GM23338 (cell line): ENCODE results near the gene DYNLT2B. TPM values are rescaled to one million over a fixed set of nuclear protein-coding genes. Genes with fewer than 3 reads are reported as not detected.
"Not testable (repeated sequence)": the region's sequence is repeated elsewhere in the genome, so short reads cannot be mapped to it uniquely, and the experiment has no call there.

Experiments
- ATAC-seq: fragments of 200-7000 bp; cut with Tn5 transposase; 3 replicates; pipeline ENCODE4 v1.9.1; 2020
- DNase-seq: peaks from one replicate; pipeline ENCODE4 v3.0.0-alpha.2; 2015; ENCODE audit warnings: low spot score
- H2AFZ ChIP-seq: fragments of 200-600 bp; sonication (generic); 2 replicates; pipeline ENCODE4 v1.8.0; 2016; ENCODE audit warnings: antibody characterized with exemption, mild to moderate bottlenecking, moderate library complexity
- H3F3A ChIP-seq: fragments of 200-600 bp; sonication (generic); replicated peaks from 2 replicates; pipeline ENCODE4 v1.8.0; 2017; ENCODE audit warnings: antibody characterized with exemption, mixed run types, low read depth
- H3K27ac ChIP-seq: fragments of 200-600 bp; sonication (generic); 2 replicates; pipeline ENCODE4 v1.6.1; 2016; ENCODE audit warnings: low read depth
- H3K27me3 ChIP-seq: fragments of 200-600 bp; sonication (generic); 2 replicates; pipeline ENCODE4 v1.8.0; 2016; ENCODE audit warnings: mild to moderate bottlenecking, mixed run types, moderate library complexity; ENCODE audit not compliant: insufficient read depth
- H3K36me3 ChIP-seq: fragments of 200-600 bp; sonication (generic); 2 replicates; pipeline ENCODE4 v1.8.0; 2016; ENCODE audit warnings: mild to moderate bottlenecking; ENCODE audit not compliant: insufficient read depth
- H3K4me1 ChIP-seq: fragments of 200-600 bp; sonication (generic); 2 replicates; pipeline ENCODE4 v1.8.0; 2016; ENCODE audit warnings: mild to moderate bottlenecking, moderate library complexity; ENCODE audit not compliant: insufficient read depth
- H3K4me2 ChIP-seq: fragments of 200-600 bp; sonication (generic); 2 replicates; pipeline ENCODE4 v1.7.1; 2017; ENCODE audit warnings: mixed run types
- H3K4me3 ChIP-seq: fragments of 200-600 bp; sonication (generic); 2 replicates; pipeline ENCODE4 v1.6.1; 2016; ENCODE audit warnings: mixed run types
- H3K79me2 ChIP-seq: fragments of 200-600 bp; sonication (generic); replicated peaks from 2 replicates; pipeline ENCODE4 v1.8.0; 2017; ENCODE audit warnings: mild to moderate bottlenecking; ENCODE audit not compliant: insufficient read depth
- H3K9me2 ChIP-seq: fragments of 200-600 bp; sonication (generic); 2 replicates; pipeline ENCODE4 v1.8.0; 2017; ENCODE audit not compliant: insufficient read depth
- H4K20me1 ChIP-seq: fragments of 200-600 bp; sonication (generic); replicated peaks from 2 replicates; pipeline ENCODE4 v1.8.0; 2017; ENCODE audit warnings: mild to moderate bottlenecking; ENCODE audit not compliant: insufficient read depth
- H3K27ac Mint-ChIP-seq: 2 replicates; pipeline ENCODE4 v1.8.0; 2020; ENCODE audit warnings: inconsistent platforms, mild to moderate bottlenecking, moderate library complexity, mixed read lengths
- H3K27me3 Mint-ChIP-seq: 3 replicates; pipeline ENCODE4 v1.8.0; 2022; ENCODE audit warnings: low read depth, mild to moderate bottlenecking, moderate library complexity, mixed read lengths, inconsistent platforms; ENCODE audit not compliant: insufficient read depth, poor library complexity
- H3K36me3 Mint-ChIP-seq: 3 replicates; pipeline ENCODE4 v1.8.0; 2021; ENCODE audit warnings: low read depth, mild to moderate bottlenecking, inconsistent platforms, moderate library complexity, mixed read lengths
- H3K4me1 Mint-ChIP-seq: 3 replicates; pipeline ENCODE4 v1.8.0; 2020; ENCODE audit warnings: mild to moderate bottlenecking, inconsistent platforms, mixed read lengths
- H3K4me3 Mint-ChIP-seq: 3 replicates; pipeline ENCODE4 v1.8.0; 2021; ENCODE audit warnings: moderate library complexity, mild to moderate bottlenecking, inconsistent platforms, mixed read lengths
- H3K9me3 Mint-ChIP-seq: 3 replicates; pipeline ENCODE4 v1.8.0; 2020; ENCODE audit warnings: moderate library complexity, mild to moderate bottlenecking, inconsistent platforms, mixed read lengths
- JUNB ChIP-seq: IDR thresholded peaks from one replicate; pipeline ENCODE4 v1.6.1; 2016; ENCODE audit warnings: antibody characterized with exemption; ENCODE audit not compliant: unreplicated experiment
- NANOG ChIP-seq: IDR thresholded peaks from 2 replicates; pipeline ENCODE4 v1.6.1; 2016; ENCODE audit warnings: antibody characterized with exemption, borderline replicate concordance
- polyA plus RNA-seq: library from polyadenylated mRNA; unstranded; fragments of >200 nt; fragmentation: Nextera tagmentation; extraction: Ambion mirVana; gene quantifications from 2 replicates; pipeline ENCODE4 v1.2.1, GENCODE V29; 2016
- total RNA-seq: library from RNA; depleted of rRNA; stranded (reverse); fragments of >200 nt; shearing (Covaris generic); gene quantifications from 2 replicates; pipeline ENCODE4 v1.2.3, GENCODE V29; 2014
- TF ChIP-seq, protein P1 (sequence below): fragments of 250-450 bp; sonication (Bioruptor Pico); IDR thresholded peaks from 2 replicates; pipeline ENCODE4 v1.5.0; 2020; ENCODE audit warnings: mild to moderate bottlenecking, moderate library complexity

Gene DYNLT2B
- total and polyA plus RNA-seq, 2 experiments from 2014 or later: 11.3 to 42.7 TPM

DNA sequence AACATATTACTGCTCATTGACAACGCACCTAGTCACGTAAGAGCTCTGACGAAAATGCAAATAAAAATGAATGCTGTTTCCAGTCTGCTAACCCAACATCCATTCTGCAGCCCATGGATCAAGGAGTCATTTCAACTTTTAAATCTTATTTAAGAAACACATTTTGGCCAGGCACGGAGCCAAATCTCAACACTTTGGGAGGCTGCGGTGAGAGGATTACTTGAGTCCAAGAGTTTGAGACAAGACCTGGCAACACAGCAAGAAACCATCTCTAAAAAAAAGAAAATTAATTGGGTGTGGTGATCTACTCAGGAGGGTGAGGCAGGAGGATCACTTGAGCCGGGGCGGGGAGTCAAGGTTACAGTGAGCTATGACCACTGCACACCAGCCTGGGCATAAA is 42.5 kb upstream of the DYNLT2B start (continued):
- TF ChIP-seq, protein P1, sequence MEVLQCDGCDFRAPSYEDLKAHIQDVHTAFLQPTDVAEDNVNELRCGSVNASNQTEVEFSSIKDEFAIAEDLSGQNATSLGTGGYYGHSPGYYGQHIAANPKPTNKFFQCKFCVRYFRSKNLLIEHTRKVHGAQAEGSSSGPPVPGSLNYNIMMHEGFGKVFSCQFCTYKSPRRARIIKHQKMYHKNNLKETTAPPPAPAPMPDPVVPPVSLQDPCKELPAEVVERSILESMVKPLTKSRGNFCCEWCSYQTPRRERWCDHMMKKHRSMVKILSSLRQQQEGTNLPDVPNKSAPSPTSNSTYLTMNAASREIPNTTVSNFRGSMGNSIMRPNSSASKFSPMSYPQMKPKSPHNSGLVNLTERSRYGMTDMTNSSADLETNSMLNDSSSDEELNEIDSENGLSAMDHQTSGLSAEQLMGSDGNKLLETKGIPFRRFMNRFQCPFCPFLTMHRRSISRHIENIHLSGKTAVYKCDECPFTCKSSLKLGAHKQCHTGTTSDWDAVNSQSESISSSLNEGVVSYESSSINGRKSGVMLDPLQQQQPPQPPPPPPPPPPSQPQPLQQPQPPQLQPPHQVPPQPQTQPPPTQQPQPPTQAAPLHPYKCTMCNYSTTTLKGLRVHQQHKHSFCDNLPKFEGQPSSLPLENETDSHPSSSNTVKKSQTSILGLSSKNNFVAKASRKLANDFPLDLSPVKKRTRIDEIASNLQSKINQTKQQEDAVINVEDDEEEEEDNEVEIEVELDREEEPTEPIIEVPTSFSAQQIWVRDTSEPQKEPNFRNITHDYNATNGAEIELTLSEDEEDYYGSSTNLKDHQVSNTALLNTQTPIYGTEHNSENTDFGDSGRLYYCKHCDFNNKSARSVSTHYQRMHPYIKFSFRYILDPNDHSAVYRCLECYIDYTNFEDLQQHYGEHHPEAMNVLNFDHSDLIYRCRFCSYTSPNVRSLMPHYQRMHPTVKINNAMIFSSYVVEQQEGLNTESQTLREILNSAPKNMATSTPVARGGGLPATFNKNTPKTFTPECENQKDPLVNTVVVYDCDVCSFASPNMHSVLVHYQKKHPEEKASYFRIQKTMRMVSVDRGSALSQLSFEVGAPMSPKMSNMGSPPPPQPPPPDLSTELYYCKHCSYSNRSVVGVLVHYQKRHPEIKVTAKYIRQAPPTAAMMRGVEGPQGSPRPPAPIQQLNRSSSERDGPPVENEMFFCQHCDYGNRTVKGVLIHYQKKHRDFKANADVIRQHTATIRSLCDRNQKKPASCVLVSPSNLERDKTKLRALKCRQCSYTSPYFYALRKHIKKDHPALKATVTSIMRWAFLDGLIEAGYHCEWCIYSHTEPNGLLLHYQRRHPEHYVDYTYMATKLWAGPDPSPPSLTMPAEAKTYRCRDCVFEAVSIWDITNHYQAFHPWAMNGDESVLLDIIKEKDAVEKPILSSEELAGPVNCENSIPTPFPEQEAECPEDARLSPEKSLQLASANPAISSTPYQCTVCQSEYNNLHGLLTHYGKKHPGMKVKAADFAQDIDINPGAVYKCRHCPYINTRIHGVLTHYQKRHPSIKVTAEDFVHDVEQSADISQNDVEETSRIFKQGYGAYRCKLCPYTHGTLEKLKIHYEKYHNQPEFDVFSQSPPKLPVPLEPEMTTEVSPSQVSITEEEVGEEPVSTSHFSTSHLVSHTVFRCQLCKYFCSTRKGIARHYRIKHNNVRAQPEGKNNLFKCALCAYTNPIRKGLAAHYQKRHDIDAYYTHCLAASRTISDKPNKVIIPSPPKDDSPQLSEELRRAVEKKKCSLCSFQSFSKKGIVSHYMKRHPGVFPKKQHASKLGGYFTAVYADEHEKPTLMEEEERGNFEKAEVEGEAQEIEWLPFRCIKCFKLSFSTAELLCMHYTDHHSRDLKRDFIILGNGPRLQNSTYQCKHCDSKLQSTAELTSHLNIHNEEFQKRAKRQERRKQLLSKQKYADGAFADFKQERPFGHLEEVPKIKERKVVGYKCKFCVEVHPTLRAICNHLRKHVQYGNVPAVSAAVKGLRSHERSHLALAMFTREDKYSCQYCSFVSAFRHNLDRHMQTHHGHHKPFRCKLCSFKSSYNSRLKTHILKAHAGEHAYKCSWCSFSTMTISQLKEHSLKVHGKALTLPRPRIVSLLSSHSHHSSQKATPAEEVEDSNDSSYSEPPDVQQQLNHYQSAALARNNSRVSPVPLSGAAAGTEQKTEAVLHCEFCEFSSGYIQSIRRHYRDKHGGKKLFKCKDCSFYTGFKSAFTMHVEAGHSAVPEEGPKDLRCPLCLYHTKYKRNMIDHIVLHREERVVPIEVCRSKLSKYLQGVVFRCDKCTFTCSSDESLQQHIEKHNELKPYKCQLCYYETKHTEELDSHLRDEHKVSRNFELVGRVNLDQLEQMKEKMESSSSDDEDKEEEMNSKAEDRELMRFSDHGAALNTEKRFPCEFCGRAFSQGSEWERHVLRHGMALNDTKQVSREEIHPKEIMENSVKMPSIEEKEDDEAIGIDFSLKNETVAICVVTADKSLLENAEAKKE (CRISPR knock-in tag): no peak

DNA sequence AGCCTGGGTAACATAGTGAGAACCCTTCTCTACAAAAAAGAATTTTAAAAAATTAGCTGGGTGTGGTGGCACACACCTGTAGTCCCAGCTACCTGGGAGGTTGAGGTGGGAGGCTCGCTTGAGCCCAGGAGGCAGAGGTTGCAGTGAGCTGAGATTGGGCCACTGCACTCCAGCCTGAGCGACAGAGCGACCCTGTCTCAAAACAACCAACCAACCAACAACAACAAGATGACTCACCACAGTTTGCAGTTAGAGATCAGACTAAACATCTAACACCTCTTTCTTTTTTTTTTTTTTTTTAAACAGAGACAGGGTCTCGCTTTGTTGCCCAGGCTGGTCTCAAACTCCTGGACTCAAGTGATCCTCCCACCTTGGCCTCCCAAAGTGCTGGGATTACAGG is 40.5 kb upstream of the DYNLT2B start:
- H3K36me3 ChIP-seq: peaks cover 24% of the 10 kb centered on the region
- H3K27ac Mint-ChIP-seq, H3K4me1 Mint-ChIP-seq: not testable (repeated sequence)

DNA sequence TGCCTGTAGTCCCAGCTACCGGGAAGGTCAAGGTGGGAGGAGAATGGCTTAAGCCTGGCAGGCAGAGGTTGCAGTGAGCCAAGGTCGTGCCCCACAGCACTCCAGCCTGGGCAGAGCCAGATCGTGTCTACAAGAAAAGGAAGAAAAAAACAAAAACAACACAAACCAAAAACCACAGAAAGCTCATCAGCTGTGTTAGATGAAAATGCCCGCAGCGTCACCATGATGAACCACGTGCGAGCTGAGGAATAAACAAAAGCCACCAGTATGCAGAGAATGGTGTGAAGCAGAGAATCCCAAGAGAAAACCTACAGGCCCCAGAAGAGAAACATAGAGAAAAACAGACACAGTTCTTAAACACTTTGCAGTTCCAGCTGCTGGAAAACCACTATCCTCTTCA is 39.9 kb upstream of the DYNLT2B start:
- no peaks in the 10 kb centered on the region for H3K4me1 Mint-ChIP-seq
- Histone ChIP-seq H2AFZ (no peak overlapping the region), H3K4me3 (no peak overlapping the region), H4K20me1 (peaks cover 14% of the 10 kb centered on the region; the same call in 1 of the 2 replicates), H3K79me2 (no peaks in the 10 kb centered on the region; the same call in 1 of the 2 replicates), H3K27me3 (no peaks in the 10 kb centered on the region), H3K27ac (no peak overlapping the region), H3K4me2 (no peak overlapping the region), H3K4me1 (no peaks in the 10 kb centered on the region), H3K36me3 (peaks cover 24% of the 10 kb centered on the region), H3K9me2 (no peaks in the 10 kb centered on the region), H3F3A (no peaks in the 10 kb centered on the region)
- ATAC-seq (no peak), DNase-seq (no peak)
- H3K27me3 Mint-ChIP-seq: peaks cover 5% of the 10 kb centered on the region
- no peaks in the 10 kb centered on the region for H3K9me3 Mint-ChIP-seq
- H3K36me3 Mint-ChIP-seq: peaks cover 75% of the 10 kb centered on the region
- H3K4me3 Mint-ChIP-seq: no peak overlapping the region
- no peak overlapping the region for H3K27ac Mint-ChIP-seq
- no peak for TF ChIP-seq NANOG
- TF ChIP-seq, protein P1 (CRISPR knock-in tag): no peak
- no peak for TF ChIP-seq JUNB

More for the DNA sequence above, 40.5 kb upstream of the DYNLT2B start:
- not testable (repeated sequence) for H3K79me2 ChIP-seq, H3K9me3 Mint-ChIP-seq, H3K4me3 Mint-ChIP-seq, H3K27me3 ChIP-seq, H3K9me2 ChIP-seq, DNase-seq, H3K4me1 ChIP-seq, H3F3A ChIP-seq, H3K27me3 Mint-ChIP-seq, H2AFZ ChIP-seq, H3K4me3 ChIP-seq, H3K27ac ChIP-seq, ATAC-seq, H3K4me2 ChIP-seq
- peaks cover 14% of the 10 kb centered on the region; the same call in 1 of the 2 replicates for H4K20me1 ChIP-seq
- peaks cover 77% of the 10 kb centered on the region for H3K36me3 Mint-ChIP-seq
